ENCODE results near the gene SERHL2. TPM values are rescaled to one million over a fixed set of nuclear protein-coding genes. Genes with fewer than 3 reads are reported as not detected.
A peak's percentile ranks its signal among the peaks of the same experiment; 100 is the strongest.

SERHL2 gene
- total RNA-seq, 2 experiments from 2014 or later: 1.1 to 1.4 TPM

DNA sequence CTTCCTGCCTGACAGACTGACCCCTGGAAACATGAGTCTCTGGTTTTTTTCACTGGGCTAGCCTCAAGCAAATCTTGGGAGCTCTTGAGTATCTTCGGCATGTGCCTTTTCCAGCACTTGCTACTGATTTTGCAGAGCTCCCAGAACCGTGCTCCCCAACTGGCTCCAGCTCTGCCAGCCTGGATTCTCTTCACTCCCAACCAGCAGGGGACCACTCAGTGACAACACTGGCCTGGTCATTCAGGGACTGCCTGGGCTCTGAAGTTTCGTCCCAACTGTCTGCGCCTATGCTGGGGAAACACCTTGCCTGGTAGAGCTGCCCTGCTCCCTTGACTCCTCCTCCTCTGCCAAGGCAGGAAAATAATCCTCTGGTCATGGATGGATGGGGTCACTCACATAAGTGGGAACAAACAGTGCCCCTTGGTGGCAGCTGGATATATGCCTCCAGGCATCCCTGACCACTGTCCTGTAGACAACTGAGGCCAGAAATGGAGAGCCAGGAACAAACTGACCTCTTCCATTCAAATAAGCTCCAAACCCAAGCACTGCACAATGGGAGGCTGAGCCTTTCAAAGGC lies 30.7 kb downstream of the SERHL2 start:
- DNase-seq (no peak), ATAC-seq (no peak)
- Mint-ChIP-seq H3K9me3 (no peaks in the 10 kb centered on the region), H3K4me1 (ENCODE audit: low read depth) (peaks cover 9% of the 10 kb centered on the region), H3K4me3 (no peak overlapping the region), H3K27ac (no peak overlapping the region), H3K36me3 (ENCODE audit: low read depth) (peaks cover 40% of the 10 kb centered on the region), H3K27me3 (no peaks in the 10 kb centered on the region)
- POLR2A ChIA-PET: interaction anchor here (0.5 to 7.1 kb wide), 7 partner anchors 11 to 28 kb away, joined by 3 to 102 read pairs (median 3); partner anchors contain the start of gene POLDIP3
- no peak for TF ChIP-seq CTCF (IDR thresholded peaks at IDR 0.05)
- intact Hi-C loops (cut with micrococcal nuclease): no loop called here
- CTCF ChIA-PET: interaction anchor here (1.3 to 2.0 kb wide), 4 partner anchors 11 to 24 kb away, joined by 3 to 10 read pairs (median 3); no protein-coding TSS in a partner anchor

- peaks cover 36% of the 10 kb centered on the region for H3K36me3 Mint-ChIP-seq (ENCODE audit: low read depth)
- no peak for ATAC-seq
- intact Hi-C loops (cut with micrococcal nuclease): no loop called here
- H3K9me3 Mint-ChIP-seq: no peaks in the 10 kb centered on the region
- H3K4me3 Mint-ChIP-seq: no peak overlapping the region
- ChIA-PET POLR2A (interaction anchor here (0.7 to 7.1 kb wide), 6 partner anchors 10 to 28 kb away, joined by 3 to 102 read pairs (median 5); partner anchors contain the start of gene POLDIP3), CTCF (interaction anchor here (2.0 kb wide), 1 partner anchor 24 kb away, joined by 10 read pairs; no protein-coding TSS in a partner anchor)
- no peak for DNase-seq
- H3K27me3 Mint-ChIP-seq: no peaks in the 10 kb centered on the region
- no peak overlapping the region for H3K27ac Mint-ChIP-seq
- no peak for TF ChIP-seq CTCF (IDR thresholded peaks at IDR 0.05)
- peaks cover 7% of the 10 kb centered on the region for H3K4me1 Mint-ChIP-seq (ENCODE audit: low read depth)
Measured at GRCh38 chr22:42585096-42585495, 31.3 kb downstream of the SERHL2 start.

- ATAC-seq (no peak), DNase-seq (no peak)
- intact Hi-C loops (cut with micrococcal nuclease): no loop called here
- no peak for TF ChIP-seq CTCF (IDR thresholded peaks at IDR 0.05)
- Mint-ChIP-seq H3K27ac (peak overlapping the region; percentile 17), H3K4me3 (no peak overlapping the region), H3K27me3 (no peaks in the 10 kb centered on the region), H3K36me3 (ENCODE audit: low read depth) (peaks cover 30% of the 10 kb centered on the region), H3K9me3 (no peaks in the 10 kb centered on the region), H3K4me1 (ENCODE audit: low read depth) (peaks cover 6% of the 10 kb centered on the region)
- ChIA-PET CTCF (no interaction called here), POLR2A (interaction anchor here (1.6 to 7.1 kb wide), 3 partner anchors 9 to 26 kb away, joined by 6 to 102 read pairs (median 6); partner anchors contain the start of gene POLDIP3)
Measured at GRCh38 chr22:42586381-42586780, 32.6 kb downstream of the SERHL2 start.

DNA sequence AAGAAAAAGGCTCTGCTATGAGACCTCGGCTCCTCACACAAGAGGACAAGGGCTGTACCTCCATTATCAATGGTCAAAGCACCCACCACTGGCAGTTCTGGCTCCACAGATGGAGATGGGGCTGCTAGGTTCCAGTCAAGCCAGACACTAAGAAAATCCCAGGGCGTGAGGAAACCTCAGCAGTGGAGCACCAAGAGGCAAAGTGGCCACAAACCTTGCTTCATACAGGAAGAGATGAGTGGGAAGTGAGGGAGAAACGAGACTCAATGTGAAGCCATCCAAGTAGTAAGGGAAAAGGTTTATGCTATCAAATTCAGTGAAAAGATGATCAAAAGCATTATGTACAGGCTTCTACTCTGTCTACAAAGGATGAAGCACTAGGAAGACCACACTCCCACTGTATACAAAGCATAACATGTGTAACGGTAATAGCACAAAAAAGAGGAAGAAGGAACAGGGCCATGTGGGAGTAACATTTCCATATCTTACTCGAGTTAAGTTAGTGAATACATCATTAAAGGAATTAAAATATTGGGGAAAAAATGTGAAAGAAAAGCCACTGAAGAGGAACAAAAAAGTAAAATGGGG lies 33.9 kb downstream of the SERHL2 start:
- ATAC-seq (no peak), DNase-seq (no peak)
- H3K36me3 Mint-ChIP-seq (ENCODE audit: low read depth): peaks cover 27% of the 10 kb centered on the region
- H3K4me1 Mint-ChIP-seq (ENCODE audit: low read depth): no peaks in the 10 kb centered on the region
- H3K4me3 Mint-ChIP-seq: no peak overlapping the region
- H3K27ac Mint-ChIP-seq: no peak overlapping the region
- intact Hi-C loops (cut with micrococcal nuclease): no loop called here
- ChIA-PET POLR2A (interaction anchor here (0.7 to 1.7 kb wide), 3 partner anchors 16 to 27 kb away, joined by 3 to 6 read pairs (median 4); partner anchors contain the start of gene POLDIP3), CTCF (no interaction called here)
- H3K27me3 Mint-ChIP-seq: no peaks in the 10 kb centered on the region
- H3K9me3 Mint-ChIP-seq: no peaks in the 10 kb centered on the region
- no peak for TF ChIP-seq CTCF (IDR thresholded peaks at IDR 0.05)

- no peak for DNase-seq
- Mint-ChIP-seq H3K36me3 (ENCODE audit: low read depth) (peaks cover 31% of the 10 kb centered on the region), H3K4me1 (ENCODE audit: low read depth) (no peaks in the 10 kb centered on the region), H3K9me3 (no peaks in the 10 kb centered on the region), H3K27me3 (no peaks in the 10 kb centered on the region), H3K4me3 (no peak overlapping the region), H3K27ac (no peak overlapping the region)
- intact Hi-C loops (cut with micrococcal nuclease): no loop called here
- CTCF ChIA-PET: no interaction called here
- no peak for ATAC-seq
- no peak for TF ChIP-seq CTCF (IDR thresholded peaks at IDR 0.05)
- POLR2A ChIA-PET: interaction anchor here (1.0 kb wide), 1 partner anchor 46 kb away, joined by 4 read pairs; no protein-coding TSS in a partner anchor
Measured at GRCh38 chr22:42591987-42592386, 38.2 kb downstream of the SERHL2 start.
